ENCODE data around the gene OSBPL5. TPM values are rescaled to one million over a fixed set of nuclear protein-coding genes. Genes with fewer than 3 reads are reported as not detected.

OSBPL5 gene
- total RNA-seq, 1 donor from 2014 or later, result 6.2 TPM

DNA sequence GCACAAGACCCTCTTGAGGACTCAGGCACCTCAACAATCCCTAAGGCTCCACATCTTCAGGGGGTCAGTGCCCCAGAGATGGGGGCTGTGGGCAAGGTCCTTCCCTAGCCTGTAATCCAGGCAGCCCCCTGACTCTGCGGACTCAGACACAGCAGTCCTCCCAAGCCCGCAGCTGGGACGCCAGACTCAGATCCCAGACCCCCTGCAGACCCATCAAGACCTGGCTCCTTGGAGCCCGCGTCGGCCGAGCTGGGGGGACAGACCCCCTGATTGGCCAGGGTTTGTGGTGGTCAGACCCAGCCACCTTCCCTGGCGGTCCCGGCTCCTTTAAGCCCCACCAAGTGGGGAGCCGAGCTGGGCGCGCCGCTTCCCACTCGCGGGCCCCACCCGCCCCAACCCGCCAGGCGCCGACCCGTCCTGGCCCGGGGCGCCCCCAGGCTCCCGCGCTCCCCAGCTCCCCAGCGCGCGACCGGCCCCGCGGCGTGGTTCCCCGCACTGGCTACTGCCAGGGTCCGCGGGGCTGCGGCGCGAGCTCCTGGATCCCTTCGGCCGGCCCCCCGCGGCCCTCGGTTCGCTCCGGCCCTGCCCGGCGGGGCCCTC, 458 bp downstream of the OSBPL5 start:
- Histone ChIP-seq H3K4me3 (peak overlapping the region; percentile 73), H3K79me2 (ENCODE audit: low read depth) (peaks cover 38% of the 10 kb centered on the region), H3K4me2 (peak overlapping the region; percentile 92), H3K4me1 (peaks cover 49% of the 10 kb centered on the region), H3F3A (ENCODE audit: low read depth) (peaks cover 39% of the 10 kb centered on the region), H3K27ac (no peak overlapping the region), H3K9ac (peak overlapping the region; percentile 30), H3K36me3 (no peaks in the 10 kb centered on the region), H3K9me3 (ENCODE audit: low read depth) (no peaks in the 10 kb centered on the region), H3K27me3 (peaks cover 15% of the 10 kb centered on the region), H2AFZ (replicated peaks) (peak overlapping the region; percentile 71), H4K20me1 (ENCODE audit: low read depth) (peaks cover 41% of the 10 kb centered on the region)
- TF ChIP-seq EZH2phosphoT487 (IDR thresholded peaks at IDR 0.05) (no peak), EZH2 (IDR thresholded peaks at IDR 0.05) (no peak)
- TF ChIP-seq, protein P1, sequence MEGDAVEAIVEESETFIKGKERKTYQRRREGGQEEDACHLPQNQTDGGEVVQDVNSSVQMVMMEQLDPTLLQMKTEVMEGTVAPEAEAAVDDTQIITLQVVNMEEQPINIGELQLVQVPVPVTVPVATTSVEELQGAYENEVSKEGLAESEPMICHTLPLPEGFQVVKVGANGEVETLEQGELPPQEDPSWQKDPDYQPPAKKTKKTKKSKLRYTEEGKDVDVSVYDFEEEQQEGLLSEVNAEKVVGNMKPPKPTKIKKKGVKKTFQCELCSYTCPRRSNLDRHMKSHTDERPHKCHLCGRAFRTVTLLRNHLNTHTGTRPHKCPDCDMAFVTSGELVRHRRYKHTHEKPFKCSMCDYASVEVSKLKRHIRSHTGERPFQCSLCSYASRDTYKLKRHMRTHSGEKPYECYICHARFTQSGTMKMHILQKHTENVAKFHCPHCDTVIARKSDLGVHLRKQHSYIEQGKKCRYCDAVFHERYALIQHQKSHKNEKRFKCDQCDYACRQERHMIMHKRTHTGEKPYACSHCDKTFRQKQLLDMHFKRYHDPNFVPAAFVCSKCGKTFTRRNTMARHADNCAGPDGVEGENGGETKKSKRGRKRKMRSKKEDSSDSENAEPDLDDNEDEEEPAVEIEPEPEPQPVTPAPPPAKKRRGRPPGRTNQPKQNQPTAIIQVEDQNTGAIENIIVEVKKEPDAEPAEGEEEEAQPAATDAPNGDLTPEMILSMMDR (IDR thresholded peaks at IDR 0.05), result no peak
- Mint-ChIP-seq H3K4me1 (peaks cover 51% of the 10 kb centered on the region), H3K4me3 (peak overlapping the region; percentile 88), H3K36me3 (no peaks in the 10 kb centered on the region), H3K9me3 (no peaks in the 10 kb centered on the region), H3K27ac (no peak overlapping the region), H3K27me3 (ENCODE audit: insufficient read depth, low read depth) (peaks cover 3% of the 10 kb centered on the region)
- peak; percentile 74 for DNase-seq (ENCODE audit: low spot score)

DNA sequence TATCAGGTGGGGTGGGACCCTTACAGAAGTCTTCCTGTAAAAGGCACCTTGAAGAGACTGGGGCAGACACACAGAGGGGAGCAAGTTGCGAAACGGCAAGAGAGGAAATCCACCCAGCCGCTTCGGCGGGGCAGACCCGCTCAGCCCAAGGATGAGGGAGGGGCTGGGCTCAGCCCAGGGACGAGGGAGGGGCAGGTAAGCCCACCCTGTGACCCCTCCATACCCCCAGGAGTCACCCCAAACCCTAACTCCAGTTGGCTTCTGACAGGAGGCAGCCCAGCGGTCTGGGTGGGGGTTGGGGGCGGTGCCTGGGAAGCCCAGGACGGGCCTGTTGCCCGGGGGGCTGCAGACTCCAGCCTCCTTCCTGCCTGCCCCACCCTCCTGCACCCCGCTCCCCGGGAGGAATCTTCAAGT, 965 bp downstream of the OSBPL5 start:
- TF ChIP-seq, protein P1 (IDR thresholded peaks at IDR 0.05), result no peak
- no peak for TF ChIP-seq EZH2phosphoT487 (IDR thresholded peaks at IDR 0.05)
- TF ChIP-seq EZH2 (IDR thresholded peaks at IDR 0.05), result no peak
- Mint-ChIP-seq H3K9me3 (no peaks in the 10 kb centered on the region), H3K4me1 (peaks cover 54% of the 10 kb centered on the region), H3K27me3 (ENCODE audit: insufficient read depth, low read depth) (peaks cover 3% of the 10 kb centered on the region), H3K4me3 (peak overlapping the region; percentile 88), H3K27ac (peak overlapping the region; percentile 89), H3K36me3 (no peaks in the 10 kb centered on the region)
- Histone ChIP-seq H3K27ac (no peak overlapping the region), H3K79me2 (ENCODE audit: low read depth) (peaks cover 43% of the 10 kb centered on the region), H3K9me3 (ENCODE audit: low read depth) (no peaks in the 10 kb centered on the region), H3K4me1 (peaks cover 51% of the 10 kb centered on the region), H3K4me2 (peak overlapping the region; percentile 92), H3F3A (ENCODE audit: low read depth) (peaks cover 42% of the 10 kb centered on the region), H2AFZ (replicated peaks) (no peak overlapping the region), H4K20me1 (ENCODE audit: low read depth) (peaks cover 46% of the 10 kb centered on the region), H3K9ac (peak overlapping the region; percentile 30), H3K4me3 (peak overlapping the region; percentile 73), H3K27me3 (peaks cover 13% of the 10 kb centered on the region), H3K36me3 (no peaks in the 10 kb centered on the region)
- DNase-seq (ENCODE audit: low spot score), result no peak

DNA sequence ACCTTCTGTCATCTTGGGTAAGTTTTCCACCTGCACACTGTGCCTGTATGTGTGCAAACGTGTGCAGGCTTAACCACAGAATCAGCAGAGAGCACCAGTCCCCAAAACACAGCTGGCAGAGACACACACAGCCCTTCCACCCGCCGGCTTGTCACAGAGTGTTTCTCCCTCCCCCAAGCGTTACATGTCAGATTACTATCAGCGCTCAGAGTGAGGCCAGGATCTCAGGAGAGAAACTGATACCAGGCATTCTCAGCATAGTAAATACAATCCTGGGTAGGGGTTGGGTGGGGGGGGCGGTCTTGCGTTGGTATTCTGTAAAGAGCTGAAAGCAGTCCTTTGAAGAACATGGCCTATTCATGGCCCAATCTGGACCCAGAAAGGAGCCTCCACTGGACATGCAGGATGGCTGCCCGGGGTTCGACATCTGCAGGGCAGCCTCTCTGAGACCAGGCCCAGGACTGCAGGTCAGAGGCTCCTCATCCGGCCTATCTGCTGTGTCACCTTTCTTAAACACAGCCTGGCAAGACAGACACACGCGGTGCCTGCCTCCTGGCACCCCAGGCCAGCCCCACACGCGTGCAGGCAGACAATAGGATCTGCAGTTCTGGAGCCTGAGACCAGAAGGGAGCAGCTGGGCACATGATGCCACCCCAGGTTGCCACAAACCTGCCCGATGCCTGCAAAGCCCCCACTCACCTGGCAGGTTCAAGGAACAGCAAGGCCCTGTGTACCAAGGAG, 1.7 kb downstream of the OSBPL5 start:
- H3K27ac Mint-ChIP-seq, result peak overlapping the region; percentile 89
- H4K20me1 ChIP-seq (ENCODE audit: low read depth), result peaks cover 46% of the 10 kb centered on the region
- peak overlapping the region; percentile 92 for H3K4me2 ChIP-seq
- H3K9me3 ChIP-seq (ENCODE audit: low read depth), result no peaks in the 10 kb centered on the region
- peaks cover 59% of the 10 kb centered on the region for H3K4me1 Mint-ChIP-seq
- H3F3A ChIP-seq (ENCODE audit: low read depth), result peaks cover 42% of the 10 kb centered on the region
- no peaks in the 10 kb centered on the region for H3K36me3 ChIP-seq
- H3K27me3 ChIP-seq, result peaks cover 8% of the 10 kb centered on the region
- H3K27me3 Mint-ChIP-seq (ENCODE audit: insufficient read depth, low read depth), result peaks cover 5% of the 10 kb centered on the region
- H3K9ac ChIP-seq, result no peak overlapping the region
- no peak overlapping the region for H3K27ac ChIP-seq
- H3K4me1 ChIP-seq, result peaks cover 51% of the 10 kb centered on the region
- TF ChIP-seq, protein P1 (IDR thresholded peaks at IDR 0.05), result no peak
- TF ChIP-seq EZH2phosphoT487 (IDR thresholded peaks at IDR 0.05), result no peak
- TF ChIP-seq EZH2 (IDR thresholded peaks at IDR 0.05), result no peak
- H3K9me3 Mint-ChIP-seq, result no peaks in the 10 kb centered on the region
- DNase-seq (ENCODE audit: low spot score), result no peak
- H3K4me3 Mint-ChIP-seq, result peak overlapping the region; percentile 88
- H3K79me2 ChIP-seq (ENCODE audit: low read depth), result peaks cover 46% of the 10 kb centered on the region
- peak overlapping the region; percentile 73 for H3K4me3 ChIP-seq
- H2AFZ ChIP-seq (replicated peaks), result no peak overlapping the region
- no peaks in the 10 kb centered on the region for H3K36me3 Mint-ChIP-seq
